Measurements from ENCODE around the gene RPS19.
"Not testable (repeated sequence)": the region's sequence is repeated elsewhere in the genome, so short reads cannot be mapped to it uniquely, and the experiment has no call there.

RPS19 gene

DNA sequence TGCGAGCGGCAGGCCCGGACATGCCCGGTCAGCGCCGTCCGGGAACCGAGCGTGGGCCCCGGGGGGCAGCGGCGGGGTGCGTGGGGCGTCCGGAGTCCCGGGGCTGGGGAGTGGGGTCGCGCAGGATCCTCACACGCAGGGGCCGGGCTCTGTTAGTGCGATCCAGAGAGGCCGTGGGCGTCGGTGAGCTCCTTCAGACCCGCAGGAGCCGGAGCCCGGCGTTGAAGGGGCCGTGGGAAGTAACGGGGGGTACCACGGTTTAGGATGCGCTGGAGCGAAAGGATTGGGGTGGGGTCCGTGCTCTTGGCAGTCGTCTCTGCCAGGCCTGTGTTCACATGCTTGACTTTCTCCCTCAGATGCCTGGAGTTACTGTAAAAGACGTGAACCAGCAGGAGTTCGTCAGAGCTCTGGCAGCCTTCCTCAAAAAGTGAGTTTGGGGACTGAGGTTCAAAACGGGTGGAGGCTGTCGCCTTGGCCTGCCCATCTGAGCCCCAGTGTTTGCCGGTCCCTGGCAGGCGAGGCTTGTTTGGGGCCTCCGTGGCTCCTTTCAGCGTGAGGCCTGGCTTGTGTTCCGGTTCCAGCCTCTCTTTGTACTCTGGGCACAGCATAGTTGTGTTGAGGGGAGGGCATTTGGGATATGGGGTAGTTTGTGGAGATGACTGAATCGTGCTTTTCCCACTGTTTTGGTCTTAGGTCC, 512 bp downstream of the RPS19 start:
- peak in 2 of 3 experiments; percentile 32 to 51 for DNase-seq

DNA sequence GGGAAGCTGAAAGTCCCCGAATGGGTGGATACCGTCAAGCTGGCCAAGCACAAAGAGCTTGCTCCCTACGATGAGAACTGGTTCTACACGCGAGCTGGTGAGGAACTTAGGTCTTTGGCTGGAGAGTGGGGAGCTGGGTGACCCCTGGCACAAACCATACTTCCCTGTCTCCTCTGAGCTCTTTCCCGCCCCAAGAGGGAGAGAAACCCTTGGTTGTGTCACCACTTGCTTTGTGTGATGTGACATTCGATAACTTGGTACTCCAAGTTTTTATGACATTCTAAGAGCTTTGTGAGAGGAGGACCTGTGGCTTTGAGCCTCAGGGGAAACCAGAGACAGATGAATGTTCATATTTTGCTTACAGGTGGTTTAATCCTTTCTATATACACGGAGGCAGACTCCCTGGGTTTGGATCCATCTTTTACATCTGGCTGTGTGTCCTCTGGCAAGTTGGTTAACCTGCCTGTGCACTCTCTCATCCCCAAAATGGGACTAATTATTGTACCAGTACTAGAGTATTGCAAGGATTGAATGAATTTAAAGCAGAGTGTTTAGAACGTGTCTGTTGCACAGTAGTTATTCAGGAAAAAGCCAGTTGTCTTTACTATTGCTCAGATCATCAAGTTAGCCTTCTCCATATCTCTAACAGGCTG, 1.2 kb downstream of the RPS19 start:
- peak in 2 of 3 experiments; percentile 9 to 70 for DNase-seq

DNA sequence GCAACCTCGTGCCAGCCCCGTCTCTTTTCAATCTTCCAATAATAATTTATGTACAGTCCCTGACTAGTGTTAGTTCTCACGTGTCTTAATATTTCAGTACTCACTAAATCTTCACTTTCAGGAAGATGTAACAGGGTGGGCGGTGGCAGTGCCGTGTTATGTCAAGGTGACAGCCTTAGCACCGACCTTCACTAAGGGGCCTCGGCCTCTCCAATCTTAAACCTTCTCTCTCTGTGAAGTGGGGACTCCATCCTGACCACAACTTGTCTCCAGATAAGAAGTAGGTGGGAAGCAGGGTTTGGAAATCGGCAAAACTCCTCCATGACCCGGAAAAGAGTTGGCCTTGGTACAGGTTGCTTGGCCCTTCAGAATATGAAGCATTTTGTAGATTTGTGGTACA, 1.8 kb downstream of the RPS19 start:
- no peak for DNase-seq

DNA sequence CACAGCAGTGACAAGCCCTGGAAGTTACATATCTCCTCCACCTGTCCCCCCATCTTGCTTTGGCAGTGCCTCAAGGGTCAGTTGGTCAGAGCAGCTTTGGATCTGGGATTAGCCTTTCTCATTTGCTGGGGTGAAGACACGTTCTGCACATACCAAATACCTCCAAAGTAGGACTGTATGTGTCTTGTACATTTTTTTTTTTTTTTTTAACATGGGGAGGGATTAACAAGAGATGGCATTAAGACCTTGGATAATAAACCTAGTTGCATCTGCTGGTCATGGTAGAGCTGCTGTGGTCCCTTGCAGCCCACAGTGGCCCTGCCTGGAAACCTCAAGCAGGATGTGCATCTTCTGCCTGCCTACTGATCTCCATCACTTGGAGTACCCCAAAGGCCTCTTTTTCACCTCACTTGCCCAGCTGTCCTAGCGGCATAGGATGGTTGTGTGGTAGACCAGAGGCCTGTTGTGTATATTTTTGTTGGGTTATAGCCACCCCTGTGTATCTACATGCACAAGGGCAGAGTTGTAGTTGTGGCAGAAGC, 2.5 kb downstream of the RPS19 start:
- no peak for DNase-seq

DNA sequence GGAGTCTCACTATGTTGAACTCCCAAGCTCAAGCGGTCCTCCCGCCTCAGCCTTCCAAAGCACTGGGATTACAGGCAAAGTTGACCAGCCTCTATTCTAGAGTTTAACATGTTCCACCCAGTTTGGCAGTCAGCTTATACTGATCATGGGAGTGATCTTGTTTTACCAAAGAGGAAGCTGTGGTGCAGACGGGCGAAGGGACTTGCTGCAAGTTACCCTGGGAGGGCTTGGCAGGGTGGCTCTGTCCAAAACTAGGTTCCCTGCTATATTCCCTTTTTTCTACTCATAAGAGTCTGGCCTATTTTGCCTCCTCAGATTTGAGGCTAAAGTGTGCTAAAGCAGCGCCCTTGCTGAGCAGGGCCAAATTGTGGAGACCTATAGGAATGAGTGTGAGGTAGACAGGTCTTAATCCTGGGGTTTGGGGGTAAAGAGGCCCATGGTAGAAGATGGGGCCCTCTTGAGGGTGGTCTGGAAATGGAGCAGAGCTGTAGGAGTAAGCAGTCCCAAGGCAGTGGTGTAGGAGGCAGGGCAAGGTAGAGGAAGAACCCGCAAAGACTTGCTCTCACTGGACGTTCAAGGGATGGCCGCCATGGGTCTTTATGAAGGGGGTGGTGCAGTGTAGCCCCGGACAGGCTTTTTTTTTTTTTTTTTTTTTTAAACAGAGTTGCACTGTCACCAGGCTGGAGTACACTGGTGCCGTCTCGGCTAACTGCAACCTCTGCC, 3.3 kb downstream of the RPS19 start:
- DNase-seq, result no peak

DNA sequence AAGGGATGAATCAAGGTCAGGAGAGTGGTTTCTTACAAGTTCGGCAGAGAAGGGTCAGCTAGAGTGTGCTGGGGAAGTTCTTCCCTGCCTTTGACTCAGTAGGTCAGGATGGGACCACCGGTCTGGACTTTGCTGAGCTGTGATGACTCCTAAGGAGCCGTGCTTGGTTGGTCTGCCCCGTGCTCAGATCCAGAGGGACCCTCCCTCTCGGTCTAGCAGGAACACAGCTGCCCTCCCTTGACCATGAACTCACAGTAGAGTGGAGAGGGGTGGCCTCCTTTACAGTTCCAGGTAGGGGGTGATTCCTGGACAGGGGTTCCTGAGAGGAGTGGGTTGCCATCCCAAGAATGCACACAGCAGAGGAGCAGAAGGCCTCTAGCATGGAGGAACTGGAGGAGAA, 4.3 kb downstream of the RPS19 start:
- DNase-seq, result no peak

DNA sequence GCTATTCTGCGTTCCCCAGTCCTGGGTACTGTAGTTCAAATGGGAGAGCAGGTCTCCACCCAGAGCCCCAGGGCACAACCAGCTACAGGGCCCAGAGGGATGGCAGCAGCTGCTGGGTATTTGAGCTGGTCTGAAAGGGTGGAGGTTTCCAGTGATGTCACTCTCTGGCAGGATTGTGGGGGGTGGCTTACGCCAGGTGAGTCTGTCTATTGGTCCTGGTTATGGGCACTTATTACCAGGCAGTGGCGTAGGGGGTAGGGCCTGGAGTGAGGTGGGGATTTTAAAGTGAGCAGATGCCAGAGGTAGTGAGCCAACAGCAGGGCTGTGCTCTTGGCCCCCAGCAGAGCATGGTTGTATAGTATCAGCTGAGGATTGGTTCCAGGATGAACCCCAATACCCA, 6.2 kb downstream of the RPS19 start:
- peak in 1 of 3 experiments; percentile 34 for DNase-seq

DNA sequence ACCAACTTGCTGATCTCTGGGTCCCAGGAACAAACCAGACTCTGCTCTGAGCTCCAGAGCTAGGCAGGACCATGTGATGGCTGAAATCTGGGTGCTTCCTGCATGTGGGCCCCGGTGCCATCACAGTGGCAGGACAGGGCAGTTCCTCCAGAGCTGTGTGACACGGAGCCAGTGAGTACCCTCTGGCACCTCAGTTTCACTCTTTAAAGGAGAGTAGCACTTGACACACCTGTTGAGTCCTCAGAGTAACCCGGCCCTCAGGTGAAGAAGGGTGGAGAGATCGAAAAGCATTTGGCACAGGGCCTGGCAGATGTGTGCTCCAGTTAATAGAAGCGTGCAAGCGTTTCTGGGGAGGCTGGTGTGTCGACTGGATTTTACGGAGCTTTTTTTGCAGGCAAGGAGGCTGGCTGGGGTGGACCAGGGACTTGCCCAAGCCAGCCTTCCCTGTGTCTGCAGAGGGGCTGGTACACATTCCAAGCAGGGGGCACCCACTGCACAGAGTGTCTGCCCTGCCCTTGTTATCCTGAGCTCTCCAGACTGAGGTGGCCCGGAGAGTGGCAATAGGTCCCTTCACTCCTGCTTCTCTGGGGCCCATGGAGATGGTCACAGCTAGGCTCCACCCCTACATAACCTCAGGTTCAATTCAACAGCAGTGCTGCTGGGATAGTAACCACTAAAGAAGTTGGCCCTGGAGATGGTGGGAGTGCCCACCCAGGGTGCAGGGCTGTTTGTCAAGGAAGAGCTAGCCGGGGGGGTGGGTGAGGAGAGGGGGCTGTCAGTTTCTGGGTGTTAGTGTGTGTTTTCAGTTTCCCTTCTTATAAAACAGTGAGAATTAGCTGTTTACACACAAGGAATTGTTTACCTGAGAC, 8.3 kb downstream of the RPS19 start:
- peak in 2 of 3 experiments; percentile 14 to 88 for DNase-seq

DNA sequence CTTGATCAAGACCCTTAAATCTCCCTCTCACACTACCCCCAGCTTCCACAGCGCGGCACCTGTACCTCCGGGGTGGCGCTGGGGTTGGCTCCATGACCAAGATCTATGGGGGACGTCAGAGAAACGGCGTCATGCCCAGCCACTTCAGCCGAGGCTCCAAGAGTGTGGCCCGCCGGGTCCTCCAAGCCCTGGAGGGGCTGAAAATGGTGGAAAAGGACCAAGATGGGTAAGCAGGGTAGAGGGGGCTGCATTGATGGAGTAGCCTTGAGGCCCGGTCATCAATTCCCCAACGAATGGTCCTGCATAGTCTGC, 8.9 kb downstream of the RPS19 start:
- peak in 1 of 3 experiments; percentile 61 for DNase-seq

DNA sequence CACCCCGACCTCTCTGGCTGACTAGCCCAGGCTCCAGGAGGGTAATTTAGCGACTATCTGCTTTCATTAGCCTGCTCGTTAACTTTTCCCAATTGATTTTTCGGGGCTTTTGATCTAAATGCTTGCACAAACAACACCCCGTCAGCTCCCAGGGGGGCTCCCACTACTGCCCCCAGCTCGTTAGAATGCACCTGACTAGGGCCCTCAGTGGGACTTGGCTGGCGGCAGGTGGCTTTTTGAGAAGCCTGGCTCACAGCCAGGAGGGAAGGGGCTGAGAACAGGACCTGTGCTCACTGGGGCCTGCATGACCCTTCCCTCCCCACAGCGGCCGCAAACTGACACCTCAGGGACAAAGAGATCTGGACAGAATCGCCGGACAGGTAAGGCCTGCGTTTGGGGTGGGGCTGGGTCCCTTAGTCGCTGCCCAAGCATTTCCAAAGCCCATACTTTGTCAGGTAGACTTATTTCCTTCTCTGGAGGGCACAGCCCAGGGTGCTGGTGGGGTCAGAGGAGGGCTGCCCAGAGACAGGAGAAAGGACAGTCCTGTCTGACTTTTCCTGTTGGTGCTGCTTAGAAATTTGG, 9.4 kb downstream of the RPS19 start:
- DNase-seq, result peak; percentile 26 to 79 (median 49)

DNA sequence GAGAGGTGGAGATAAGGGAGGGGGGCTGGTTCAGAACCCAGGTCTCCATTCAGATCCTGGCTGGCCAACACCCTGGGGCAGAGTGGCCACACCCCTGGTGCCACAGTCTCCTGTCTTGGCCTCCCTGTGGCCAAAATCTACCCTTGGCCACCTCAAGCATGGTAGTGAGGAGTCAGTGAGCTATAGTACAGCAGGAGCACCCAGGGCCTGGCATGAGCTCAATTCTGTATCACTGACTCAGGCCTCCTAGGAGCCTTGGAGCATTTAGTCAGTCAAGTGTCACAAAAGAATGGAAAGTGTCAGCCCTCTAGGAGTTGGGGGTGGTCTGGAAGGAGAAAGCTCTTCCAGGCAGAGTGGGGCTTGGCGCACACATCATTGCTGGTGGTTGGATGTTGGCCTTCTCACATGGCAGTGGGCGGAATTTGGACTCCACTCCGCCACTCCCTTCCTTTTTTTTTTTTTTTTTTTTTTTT, 10.4 kb downstream of the RPS19 start:
- no peak for DNase-seq

DNA sequence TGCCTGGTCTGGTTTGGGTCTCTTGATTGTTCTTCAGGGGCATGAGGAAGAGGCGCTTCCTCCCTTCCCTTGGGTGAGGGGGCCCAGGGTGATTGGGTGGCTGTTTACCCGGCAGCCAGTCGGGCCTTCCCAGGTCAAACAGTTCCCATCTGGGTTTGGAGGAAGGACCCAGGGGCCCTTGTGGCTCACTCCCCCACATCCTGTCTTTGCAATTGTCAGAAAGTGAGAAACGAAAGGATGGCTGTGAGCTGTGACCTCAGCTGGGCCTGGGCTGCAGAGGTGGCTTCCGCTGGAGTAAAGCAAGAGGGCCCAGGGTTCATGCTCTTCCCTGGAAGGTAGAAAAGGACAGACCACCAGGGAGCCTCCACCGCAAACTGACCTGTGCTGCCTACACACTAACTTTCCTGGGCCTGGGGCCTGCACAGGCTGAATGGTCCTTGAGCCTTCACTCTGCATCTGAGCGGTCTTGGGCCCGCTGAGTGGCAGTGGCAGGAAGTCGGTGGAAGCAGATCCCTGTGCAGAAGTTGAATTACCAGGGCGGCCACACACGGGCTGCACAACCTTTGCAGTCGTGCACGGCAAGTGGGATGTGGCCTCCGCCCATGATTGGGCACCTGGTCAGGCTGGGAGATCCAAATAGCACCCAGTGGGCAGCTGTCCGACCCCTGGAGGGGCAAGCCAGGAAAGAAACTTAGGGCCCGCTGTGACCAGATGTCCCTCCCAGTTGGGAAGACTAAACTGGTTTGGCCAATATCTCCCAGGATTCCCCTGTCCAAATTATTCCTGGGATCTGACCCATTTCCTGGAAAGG, 11.7 kb downstream of the RPS19 start:
- no peak for DNase-seq

DNA sequence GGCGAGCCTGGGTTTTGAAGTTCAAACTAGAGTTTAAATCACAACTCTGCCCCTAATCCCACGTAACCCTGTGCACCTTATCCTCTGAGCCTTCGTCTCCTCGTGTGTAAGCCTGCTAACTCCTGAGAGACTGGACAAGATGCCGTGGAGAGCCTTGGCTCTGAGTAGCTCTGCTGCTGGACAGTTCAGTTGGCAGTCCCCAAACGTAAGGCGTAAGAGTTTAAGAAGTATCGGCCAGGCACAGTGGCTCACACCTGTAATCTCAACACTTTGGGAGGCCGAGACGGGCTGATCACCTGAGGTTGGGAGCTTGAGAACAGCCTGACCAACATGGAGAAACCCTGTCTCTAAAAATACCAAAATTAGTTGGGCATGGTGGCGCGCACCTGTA, 12.3 kb downstream of the RPS19 start:
- no peak for DNase-seq

DNA sequence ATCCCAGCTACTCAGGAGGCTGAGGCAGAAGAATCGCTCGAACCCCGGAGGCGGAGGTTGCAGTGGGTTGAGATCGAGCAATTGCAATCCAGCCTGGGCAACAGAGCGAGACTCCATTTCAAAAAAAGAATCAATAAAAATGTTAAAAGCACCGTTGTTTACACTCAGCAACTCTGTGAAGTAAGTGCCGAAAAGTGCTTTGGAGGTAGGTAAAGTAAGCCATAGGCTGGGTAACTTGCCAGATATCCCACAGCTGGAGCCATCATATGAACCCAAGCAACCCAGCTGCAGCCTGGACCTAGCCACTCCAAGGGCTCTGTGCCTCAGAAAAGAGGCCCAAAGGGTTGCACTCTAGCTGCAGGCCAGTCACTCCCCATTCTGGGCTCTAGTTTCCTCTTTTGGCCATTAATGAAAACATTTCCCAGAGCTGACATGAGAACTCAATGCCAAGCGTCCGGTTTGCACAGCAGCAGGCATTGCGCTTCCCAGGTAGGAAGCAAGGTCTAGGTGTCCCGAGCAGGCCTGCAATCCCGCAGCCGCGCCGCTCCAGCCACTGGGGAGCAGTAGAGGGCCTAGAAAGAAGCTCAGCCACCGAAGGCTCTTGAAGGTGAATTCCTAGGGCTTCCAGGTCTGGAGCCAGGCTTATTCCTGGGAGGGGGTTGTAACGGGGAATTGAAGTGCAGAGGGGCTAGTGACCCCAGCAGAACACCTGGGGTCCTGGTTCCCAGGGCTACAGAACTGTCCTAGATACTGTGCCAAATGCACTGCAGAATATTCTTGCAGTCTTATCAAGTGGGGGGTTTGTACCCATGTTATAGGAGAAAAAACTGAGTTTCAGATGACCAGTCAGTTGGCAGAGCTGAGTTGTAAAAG, 13.0 kb downstream of the RPS19 start:
- DNase-seq, result peak; percentile 43 to 83 (median 69)

DNA sequence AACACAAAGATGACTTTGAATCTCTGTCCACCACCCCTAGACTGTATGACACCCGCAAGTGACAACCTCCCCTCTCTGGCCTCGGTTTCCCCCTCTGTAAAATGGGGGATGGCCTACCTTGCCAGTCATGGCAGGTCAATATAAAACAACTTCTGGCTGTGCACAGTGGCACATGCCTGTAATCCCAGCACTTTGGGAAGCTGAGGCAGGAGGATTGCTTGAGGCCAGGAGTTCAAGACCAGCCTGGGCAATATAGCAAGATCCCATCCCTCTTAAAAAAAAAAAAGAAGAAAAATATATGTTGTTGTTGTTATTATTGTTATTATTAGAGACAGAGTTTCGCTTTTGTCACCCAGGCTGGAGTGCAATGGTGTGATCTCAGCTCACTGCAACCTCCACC, 15.9 kb downstream of the RPS19 start:
- DNase-seq, result not testable (repeated sequence)

DNA sequence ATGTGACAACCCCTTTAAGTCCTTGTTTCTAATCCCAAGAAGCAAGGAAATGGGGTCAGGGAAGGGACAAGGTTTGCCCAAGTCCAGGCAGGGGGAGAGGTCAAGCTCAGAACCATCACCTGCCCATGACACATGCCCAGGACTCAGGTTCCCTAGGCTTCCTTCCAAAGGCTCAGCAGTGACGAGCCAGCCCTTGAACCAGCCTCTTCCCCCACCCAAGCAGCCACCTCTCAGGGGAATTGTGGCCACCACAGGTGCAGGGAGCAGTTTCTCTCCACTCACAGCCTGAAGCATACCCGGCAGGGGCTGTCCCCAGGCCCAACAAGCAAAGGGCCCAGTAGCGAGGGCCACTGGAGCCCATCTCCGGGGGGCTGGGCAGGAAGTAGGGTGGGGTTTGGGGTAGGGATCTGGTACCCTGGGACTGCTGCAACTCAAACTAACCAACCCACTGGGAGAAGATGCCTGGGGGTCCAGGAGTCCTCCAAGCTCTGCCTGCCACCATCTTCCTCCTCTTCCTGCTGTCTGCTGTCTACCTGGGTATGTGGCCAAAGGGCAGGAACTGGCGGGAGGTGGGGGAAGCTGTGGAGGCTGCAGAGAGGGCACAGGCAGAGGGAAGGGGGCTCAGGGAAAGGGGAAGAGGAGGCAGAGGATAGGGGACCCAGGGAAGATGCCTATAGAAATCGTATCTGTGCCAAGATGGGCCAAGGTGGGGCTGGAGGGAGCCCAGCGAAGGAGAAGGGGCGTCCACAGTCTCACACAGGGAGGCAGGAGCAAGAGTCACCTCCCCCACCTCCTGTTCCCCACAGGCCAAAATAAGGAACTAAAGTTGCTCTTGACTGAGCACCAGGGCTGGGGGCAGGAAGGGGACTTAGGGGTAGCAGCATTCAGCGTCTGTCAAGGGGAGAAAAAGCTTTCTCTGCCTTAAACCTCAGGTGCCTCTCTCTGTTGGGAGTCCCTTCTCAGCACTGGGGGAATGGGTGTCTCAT, 17.1 kb downstream of the RPS19 start, which contains the start of gene CD79A:
Gene CD79A, plus strand, starts transcription at position 433 of the 986 bp plus-strand sequence. Its CDS starts 26 bp downstream, at position 459.
- DNase-seq, result no peak

DNA sequence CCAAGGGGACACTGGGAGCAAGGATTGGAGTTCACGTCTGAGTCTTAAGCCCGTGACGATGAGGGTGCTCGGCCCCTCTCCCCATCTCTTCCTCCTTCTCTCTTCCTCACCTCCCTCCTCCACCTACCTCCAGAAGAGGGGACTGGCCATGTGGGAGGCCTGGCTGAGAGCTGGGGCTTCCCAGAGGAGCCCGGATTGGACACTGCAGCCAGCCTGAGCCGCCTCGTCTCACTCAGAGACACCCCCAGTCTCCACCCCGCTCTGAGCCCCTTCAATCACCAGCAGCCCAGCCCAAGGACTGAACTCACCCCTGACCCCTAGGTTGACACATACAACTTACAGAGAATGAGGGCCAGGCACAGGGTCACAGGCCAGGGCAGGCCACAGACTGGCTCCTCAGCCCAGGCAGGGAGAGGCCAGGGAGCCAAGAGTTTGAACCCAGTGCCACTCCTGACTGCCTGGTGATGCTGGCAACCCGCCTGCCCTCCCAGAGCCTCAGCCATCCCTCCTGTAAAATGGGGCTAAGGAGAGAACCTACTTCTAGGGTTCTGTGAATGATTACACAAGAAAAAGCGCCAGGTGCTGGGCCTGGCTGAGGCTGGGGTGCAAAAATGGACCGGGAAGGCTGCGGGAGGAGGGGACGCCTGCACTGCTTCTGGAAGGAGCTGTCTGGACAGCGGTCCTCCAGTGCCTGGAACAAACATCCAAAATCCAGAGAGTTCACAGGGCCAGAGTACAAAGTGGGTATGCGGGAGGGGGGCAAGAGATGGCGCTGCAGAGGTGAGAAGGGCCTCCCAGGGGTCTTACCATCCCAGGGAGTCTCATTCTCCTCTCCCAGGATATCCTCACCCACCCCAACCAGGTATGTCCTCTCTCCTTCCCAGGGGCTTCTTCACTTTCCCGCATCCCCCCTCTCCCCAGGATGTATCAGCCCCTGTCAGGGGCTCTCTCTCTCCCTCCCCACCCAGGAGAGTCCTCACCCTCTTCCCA, 18.2 kb downstream of the RPS19 start:
- DNase-seq, result no peak

DNA sequence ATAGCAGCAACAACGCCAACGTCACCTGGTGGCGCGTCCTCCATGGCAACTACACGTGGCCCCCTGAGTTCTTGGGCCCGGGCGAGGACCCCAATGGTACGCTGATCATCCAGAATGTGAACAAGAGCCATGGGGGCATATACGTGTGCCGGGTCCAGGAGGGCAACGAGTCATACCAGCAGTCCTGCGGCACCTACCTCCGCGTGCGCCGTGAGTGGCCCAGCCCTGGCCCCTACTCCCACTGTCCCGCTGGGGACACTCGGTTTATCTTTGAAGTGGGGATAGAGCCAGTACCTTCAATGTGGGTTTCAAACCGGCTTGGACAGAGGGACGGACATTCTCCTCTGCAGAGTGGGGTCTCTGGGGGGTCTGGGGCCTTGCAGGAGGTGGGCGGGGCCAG, 19.0 kb downstream of the RPS19 start:
- no peak for DNase-seq

All from NCI-H1417 (cell line).